Measurements from ENCODE around the gene CTNND2.

CTNND2 gene

DNA sequence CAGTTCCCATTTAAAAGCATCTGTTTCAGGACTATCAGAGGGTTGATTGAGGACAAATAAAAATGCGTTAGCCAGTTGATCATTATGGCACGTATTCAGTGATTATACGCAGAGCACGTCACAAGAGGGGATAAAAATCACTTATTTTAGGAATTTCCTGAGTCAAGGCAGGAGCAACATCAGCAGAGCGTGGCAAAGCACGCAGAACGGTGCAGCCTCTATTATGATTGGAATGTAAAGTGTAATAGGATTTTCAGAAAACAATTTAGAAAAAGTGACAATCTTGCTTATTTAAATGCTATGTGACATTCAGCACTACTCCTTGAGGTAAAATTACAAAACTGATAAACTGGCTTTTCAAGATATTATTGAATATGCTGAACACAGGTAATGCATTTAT is 729.7 kb downstream of the CTNND2 start:
- DNase-seq (ENCODE audit: low spot score), result no peak

- DNase-seq (ENCODE audit: low spot score), result no peak
Measured at GRCh38 chr5:11172484-11172883, 731.8 kb downstream of the CTNND2 start.

GRCh38 chr5:11171236-11171635 is 733.0 kb downstream of the CTNND2 start:
- no peak for DNase-seq (ENCODE audit: low spot score)

GRCh38 chr5:11166923-11167322 is 737.3 kb downstream of the CTNND2 start:
- no peak for DNase-seq (ENCODE audit: low spot score)

DNA sequence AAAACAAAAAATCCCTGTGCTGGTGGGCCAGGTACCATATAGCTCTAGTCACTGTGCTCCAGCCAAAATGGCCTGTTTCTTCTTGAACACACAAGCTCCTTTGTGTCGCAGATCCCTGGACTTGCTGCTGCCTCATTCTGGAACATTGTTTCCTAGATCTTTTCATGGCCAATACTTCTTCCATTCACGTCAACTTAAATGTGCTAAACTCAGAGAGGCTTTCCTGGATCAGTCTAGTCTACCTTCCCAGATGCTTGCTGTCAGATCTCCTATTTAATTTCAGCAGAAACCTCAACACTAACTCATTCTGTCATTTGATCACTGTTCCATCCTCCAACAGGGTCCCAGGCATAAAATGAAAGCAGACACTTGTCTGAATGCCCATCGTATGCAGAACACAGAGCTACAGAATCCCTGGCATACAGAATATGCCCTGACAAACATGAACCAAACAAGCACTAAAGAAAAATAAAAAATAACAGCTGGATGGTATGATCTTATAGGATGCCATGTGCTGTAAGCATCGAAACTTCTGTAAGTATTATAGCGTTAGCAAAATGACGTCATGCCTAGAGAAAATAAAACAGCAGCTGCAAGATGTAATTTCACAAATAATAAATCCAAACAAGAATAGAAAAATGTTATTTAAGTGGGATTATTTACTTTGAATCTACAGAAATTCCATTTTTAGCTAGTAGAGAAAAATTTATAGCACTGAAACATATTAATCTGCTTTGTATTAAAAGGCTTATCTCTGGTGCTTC is 739.5 kb downstream of the CTNND2 start:
- DNase-seq (ENCODE audit: low spot score), result no peak

- DNase-seq (ENCODE audit: low spot score), result no peak
Measured at GRCh38 chr5:11157132-11157531, 747.1 kb downstream of the CTNND2 start.

DNA sequence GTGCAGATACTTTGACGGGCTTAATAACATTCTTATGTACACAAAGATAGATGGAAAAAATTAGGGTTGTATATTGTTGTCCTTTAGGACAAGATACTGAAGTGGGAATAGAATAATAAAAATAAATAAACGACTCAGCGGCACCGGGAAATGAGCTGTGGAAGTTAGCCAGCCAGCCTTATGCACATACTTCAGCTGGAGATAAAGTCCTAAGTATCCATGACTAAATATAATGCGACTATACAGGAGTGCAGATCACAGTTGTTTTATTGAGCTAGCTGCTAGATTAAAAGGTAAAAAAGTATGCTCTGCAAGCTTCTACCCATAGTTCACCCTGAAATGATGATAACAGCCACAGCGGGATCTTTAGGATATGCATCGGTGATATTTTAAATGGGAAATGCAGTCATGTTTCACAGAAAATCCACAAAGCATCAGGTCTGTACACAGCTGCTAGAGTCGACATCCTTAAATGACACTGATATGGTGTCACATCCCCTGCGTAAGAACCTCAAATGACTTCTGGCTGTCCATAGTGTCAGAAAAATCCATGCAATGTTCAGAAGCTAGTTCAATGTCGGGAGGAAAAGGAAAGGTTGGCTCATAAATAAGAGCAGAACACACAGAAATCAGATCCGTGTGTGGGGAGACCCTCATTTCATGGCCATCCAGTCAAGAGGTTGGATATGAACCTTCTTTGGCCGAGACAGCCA is 750.4 kb downstream of the CTNND2 start:
- DNase-seq (ENCODE audit: low spot score), result no peak

DNA sequence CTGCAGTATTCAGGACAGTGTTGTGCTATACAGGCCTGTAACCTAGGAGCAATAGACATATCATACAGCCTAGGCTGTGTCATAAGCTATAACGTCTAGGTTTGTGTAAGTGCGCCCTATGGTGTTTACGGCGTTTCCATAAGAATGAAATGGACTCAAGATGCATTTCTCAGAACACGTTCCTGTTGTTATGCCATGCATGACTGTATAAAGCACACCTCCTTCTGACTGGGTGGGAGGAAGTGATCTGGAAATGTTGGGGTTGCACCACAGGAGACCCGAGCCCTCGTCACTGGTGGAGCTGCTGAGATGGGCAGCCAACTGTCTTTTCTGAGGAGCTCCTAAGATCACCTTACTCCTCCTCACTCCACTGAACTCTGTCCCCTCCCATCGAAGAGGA is 751.9 kb downstream of the CTNND2 start:
- DNase-seq (ENCODE audit: low spot score), result no peak

DNA sequence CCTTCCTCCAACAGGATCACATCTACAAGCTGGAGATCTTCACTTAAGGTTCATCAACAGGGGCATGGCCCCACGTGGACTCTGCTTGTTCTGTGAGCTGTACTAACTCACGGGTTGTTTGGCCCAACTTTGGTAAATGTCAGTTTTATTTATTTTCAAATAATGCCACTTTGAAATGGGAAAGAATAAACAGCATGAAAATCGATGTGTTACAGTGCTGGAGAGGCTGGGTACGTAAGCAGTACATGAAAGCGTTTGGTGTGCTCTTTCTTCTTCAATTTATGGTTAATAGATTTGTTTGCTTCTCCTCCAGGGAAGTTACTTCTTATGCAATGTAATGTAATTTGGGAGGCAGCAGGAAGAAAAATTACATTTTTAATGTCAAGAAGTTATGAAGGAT is 753.3 kb downstream of the CTNND2 start:
- DNase-seq (ENCODE audit: low spot score), result no peak

GRCh38 chr5:11148810-11149539 is 755.3 kb downstream of the CTNND2 start:
- no peak for DNase-seq (ENCODE audit: low spot score)

DNA sequence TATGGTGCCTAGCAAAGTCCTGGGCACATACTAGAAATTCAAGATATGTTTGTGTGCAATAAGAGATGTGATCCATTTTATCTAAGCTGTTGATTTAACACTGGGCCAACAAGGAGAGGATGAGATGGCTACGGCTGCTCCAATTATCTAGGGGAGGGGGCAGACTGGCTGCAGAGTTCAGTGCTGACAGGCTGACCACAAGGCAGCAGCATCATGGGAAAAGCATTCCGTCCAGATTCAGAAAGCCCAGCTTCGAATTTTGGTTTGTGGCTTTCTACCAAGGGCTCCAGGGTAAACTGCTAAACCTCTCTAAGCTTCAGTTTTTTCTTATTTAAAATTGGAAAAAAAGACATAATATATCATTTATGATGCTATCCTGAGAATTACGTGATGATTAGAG is 758.1 kb downstream of the CTNND2 start:
- DNase-seq (ENCODE audit: low spot score), result no peak

GRCh38 chr5:11143456-11144267 is 760.6 kb downstream of the CTNND2 start:
- DNase-seq (ENCODE audit: low spot score), result no peak

GRCh38 chr5:11139217-11139865 is 764.9 kb downstream of the CTNND2 start:
- DNase-seq (ENCODE audit: low spot score), result no peak

GRCh38 chr5:11130131-11130530 is 774.1 kb downstream of the CTNND2 start:
- no peak for DNase-seq (ENCODE audit: low spot score)

GRCh38 chr5:11128021-11128420 is 776.2 kb downstream of the CTNND2 start:
- DNase-seq (ENCODE audit: low spot score), result no peak

GRCh38 chr5:11126844-11127243 is 777.4 kb downstream of the CTNND2 start:
- no peak for DNase-seq (ENCODE audit: low spot score)

DNA sequence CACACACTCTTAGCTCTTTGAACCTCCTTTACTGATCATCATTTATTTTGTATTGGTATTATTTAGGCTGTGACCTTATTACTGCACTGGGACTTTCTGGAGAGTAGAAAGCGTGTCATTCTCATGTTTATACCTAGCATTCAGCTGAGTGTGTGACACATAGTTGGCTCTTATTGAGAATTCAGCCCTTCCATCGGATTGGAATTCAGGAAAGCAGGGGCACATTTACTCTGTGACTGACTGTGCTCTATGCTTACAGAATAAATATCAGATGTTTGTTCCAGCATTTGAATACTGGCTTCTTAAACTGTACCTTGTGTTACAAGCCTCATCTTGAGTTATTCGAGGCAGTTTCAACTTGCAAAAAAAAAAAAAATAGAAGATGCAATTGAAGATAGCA is 782.4 kb downstream of the CTNND2 start:
- DNase-seq (ENCODE audit: low spot score), result no peak

GRCh38 chr5:11110128-11110527 is 794.1 kb downstream of the CTNND2 start:
- no peak for DNase-seq (ENCODE audit: low spot score)

GRCh38 chr5:11105696-11106095 is 798.5 kb downstream of the CTNND2 start:
- DNase-seq (ENCODE audit: low spot score), result no peak

GRCh38 chr5:11104651-11105112 is 799.6 kb downstream of the CTNND2 start:
- no peak for DNase-seq (ENCODE audit: low spot score)

- DNase-seq (ENCODE audit: low spot score), result no peak
Measured at GRCh38 chr5:11104210-11104609, 800.0 kb downstream of the CTNND2 start.

DNA sequence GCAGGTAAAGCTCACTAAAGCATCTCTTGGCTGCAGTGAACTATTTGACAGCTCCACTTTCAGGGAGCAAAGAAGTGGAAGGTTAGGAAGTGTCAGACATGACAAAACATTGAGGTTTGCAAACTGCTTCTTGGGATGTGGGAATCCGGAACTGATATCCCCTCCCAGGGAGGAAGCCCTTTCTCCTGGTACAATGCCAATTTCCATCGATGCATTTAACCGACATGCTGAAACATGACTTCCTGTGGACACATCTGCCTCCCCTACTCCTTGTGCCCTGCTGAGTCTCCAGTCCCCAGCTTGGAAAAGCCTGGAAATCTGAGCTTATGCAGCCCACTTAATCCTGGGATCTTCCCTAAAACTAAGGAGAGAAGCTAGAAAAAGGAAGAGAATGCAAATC is 820.1 kb downstream of the CTNND2 start:
- no peak for DNase-seq (ENCODE audit: low spot score)
